HepG2 (cell line): ENCODE results near the gene POLRMT. TPM values are rescaled to one million over a fixed set of nuclear protein-coding genes. Genes with fewer than 3 reads are reported as not detected.

Source experiments
- ARID2 ChIP-seq: sonication (generic); formaldehyde crosslinking; IDR thresholded peaks from 2 replicates; pipeline ENCODE4 v1.8.1; 2022; ENCODE audit warnings: mild to moderate bottlenecking, missing genetic modification reagents, borderline replicate concordance
- CENPX ChIP-seq: sonication (generic); formaldehyde crosslinking; IDR thresholded peaks from 2 replicates; pipeline ENCODE4 v1.9.0; 2021; ENCODE audit warnings: mild to moderate bottlenecking, missing genetic modification reagents, moderate library complexity
- DMTF1 ChIP-seq: sonication (generic); formaldehyde crosslinking; IDR thresholded peaks from 2 replicates; pipeline ENCODE4 v1.4.0; 2020; ENCODE audit warnings: mild to moderate bottlenecking, missing genetic modification reagents
- EHMT2 ChIP-seq: fragments of 200-600 bp; sonication (generic); IDR thresholded peaks from 2 replicates; pipeline ENCODE4 v1.7.0; 2017; ENCODE audit warnings: antibody characterized with exemption, low read depth, low read length, borderline replicate concordance
- FLYWCH1 ChIP-seq: sonication (generic); formaldehyde crosslinking; IDR thresholded peaks from 2 replicates; pipeline ENCODE4 v1.8.1; 2023; ENCODE audit warnings: mild to moderate bottlenecking, missing genetic modification reagents
- FOXC1 ChIP-seq: sonication (generic); formaldehyde crosslinking; IDR thresholded peaks from 2 replicates; pipeline ENCODE4 v1.8.0; 2022; ENCODE audit warnings: mild to moderate bottlenecking, missing genetic modification reagents, borderline replicate concordance
- HINFP ChIP-seq: sonication (generic); formaldehyde crosslinking; IDR thresholded peaks from 2 replicates; pipeline ENCODE4 v1.4.0; 2020; ENCODE audit warnings: low read depth, mild to moderate bottlenecking, missing genetic modification reagents
- KLF15 ChIP-seq: sonication (generic); formaldehyde crosslinking; IDR thresholded peaks from 2 replicates; pipeline ENCODE4 v1.8.1; 2023; ENCODE audit warnings: borderline replicate concordance, mild to moderate bottlenecking, inconsistent platforms, missing genetic modification reagents, mixed read lengths
- MAFK ChIP-seq, 2 experiments: IDR thresholded peaks in 1 of 2; conservative IDR thresholded peaks in 1 of 2; 2 replicates each; pipeline ENCODE4 v1.6.1; 2011; ENCODE audit warnings: improper control_type of control experiment in 2 of 2, low read length in 2 of 2
- MTF1 ChIP-seq: sonication (generic); formaldehyde crosslinking; IDR thresholded peaks from 2 replicates; pipeline ENCODE4 v1.5.0; 2020; ENCODE audit warnings: missing genetic modification reagents
- MXD4 ChIP-seq: IDR thresholded peaks from 2 replicates; pipeline ENCODE4 v1.6.1; 2016; ENCODE audit warnings: mild to moderate bottlenecking, missing biosample characterization, missing genetic modification reagents
- SAFB2 ChIP-seq: sonication (generic); formaldehyde crosslinking; IDR thresholded peaks from 2 replicates; pipeline ENCODE4 v1.5.1; 2020; ENCODE audit warnings: missing genetic modification reagents, low read depth, mild to moderate bottlenecking, borderline replicate concordance
- SRF ChIP-seq: IDR thresholded peaks from 2 replicates; pipeline ENCODE4 v1.6.1; 2011; ENCODE audit warnings: mild to moderate bottlenecking, low read depth, low read length, moderate library complexity
- TOPORS ChIP-seq: sonication (generic); formaldehyde crosslinking; IDR thresholded peaks from 2 replicates; pipeline ENCODE4 v1.8.0; 2023; ENCODE audit warnings: mild to moderate bottlenecking, missing genetic modification reagents
- ZBTB7A ChIP-seq: sonication (generic); formaldehyde crosslinking; IDR thresholded peaks from 2 replicates; pipeline ENCODE4 v1.8.0; 2022; ENCODE audit warnings: mild to moderate bottlenecking, missing genetic modification reagents
- ZFP90 ChIP-seq: sonication (generic); formaldehyde crosslinking; IDR thresholded peaks from 2 replicates; pipeline ENCODE4 v1.8.0; 2022; ENCODE audit warnings: missing genetic modification reagents, mild to moderate bottlenecking, inconsistent platforms, borderline replicate concordance
- ZFX ChIP-seq: sonication (generic); formaldehyde crosslinking; IDR thresholded peaks from 2 replicates; pipeline ENCODE4 v1.4.0; 2020; ENCODE audit warnings: mild to moderate bottlenecking, low read depth, missing genetic modification reagents, moderate library complexity
- ZNF263 ChIP-seq: sonication (generic); formaldehyde crosslinking; IDR thresholded peaks from 2 replicates; pipeline ENCODE4 v1.4.0; 2020; ENCODE audit warnings: missing genetic modification reagents
- ZNF570 ChIP-seq: sonication (generic); formaldehyde crosslinking; IDR thresholded peaks from 2 replicates; pipeline ENCODE4 v1.4.0; 2020; ENCODE audit warnings: mild to moderate bottlenecking, missing genetic modification reagents, borderline replicate concordance
- ZNF619 ChIP-seq: sonication (generic); formaldehyde crosslinking; IDR thresholded peaks from 2 replicates; pipeline ENCODE4 v1.4.0; 2020; ENCODE audit warnings: mild to moderate bottlenecking, missing genetic modification reagents
- ZNF629 ChIP-seq: sonication (generic); formaldehyde crosslinking; conservative IDR thresholded peaks from 2 replicates; pipeline ENCODE4 v1.5.0; 2020; ENCODE audit warnings: missing genetic modification reagents
- ZNF749 ChIP-seq: sonication (generic); formaldehyde crosslinking; IDR thresholded peaks from 2 replicates; pipeline ENCODE4 v1.8.0; 2022; ENCODE audit warnings: mild to moderate bottlenecking, missing genetic modification reagents, moderate library complexity, borderline replicate concordance
- polyA plus RNA-seq, 8 experiments: library from polyadenylated mRNA; depleted of rRNA in 3 of 8; stranded (reverse) in 7 of 8; unstranded in 1 of 8; fragments of >200 nt; fragmentation: Illumina TruSeq in 4 of 8; extraction: Trizol in 4 of 8; gene quantifications; 2 replicates each; pipeline versions ENCODE4 v1.2.1 to v1.2.3, GENCODE V29; 2011 to 2016; ENCODE audit warnings: low read depth in 4 of 8, missing spikeins in 1 of 8, mixed read lengths in 1 of 8; ENCODE audit not compliant: insufficient read depth in 1 of 8
- total RNA-seq, 5 experiments: library from RNA; depleted of rRNA; stranded (reverse); fragments of >200 nt; fragmentation: Illumina TruSeq; extraction: Trizol; gene quantifications; 2 replicates each; pipeline ENCODE4 v1.2.3, GENCODE V29; 2016; ENCODE audit warnings: low read depth in 1 of 5

Gene POLRMT
- total and polyA plus RNA-seq, 2 of the 13 experiments (the other 11 are each of a cell fraction or from before 2014, with no cell fraction given) = 78.0 to 101 TPM

- TF ChIP-seq DMTF1 (CRISPR knock-in tag) = no peak
- peak; percentile 48; the same call in 1 of the 2 replicates for TF ChIP-seq ZFX (CRISPR knock-in tag)
- 0 out of 2 replicates have a peak, but pooled peaks have one; percentile 31 for TF ChIP-seq SAFB2 (CRISPR knock-in tag)
- TF ChIP-seq ARID2 (CRISPR knock-in tag) = no peak; the same call in 1 of the 2 replicates
- no peak for TF ChIP-seq SRF
- no peak for TF ChIP-seq KLF15 (CRISPR knock-in tag)
- no peak for TF ChIP-seq FLYWCH1
- no peak for TF ChIP-seq ZBTB7A (CRISPR knock-in tag)
- TF ChIP-seq ZNF570 (CRISPR knock-in tag) = no peak
- TF ChIP-seq ZNF749 (CRISPR knock-in tag) = 0 out of 2 replicates have a peak, but pooled peaks have one; percentile 51
- TF ChIP-seq TOPORS = no peak; the same call in 1 of the 2 replicates
- TF ChIP-seq FOXC1 (CRISPR knock-in tag) = no peak; the same call in 1 of the 2 replicates
- no peak for TF ChIP-seq MTF1 (CRISPR knock-in tag)
- no peak; the same call in 1 of the 2 replicates for TF ChIP-seq ZNF629
- no peak for TF ChIP-seq EHMT2
- no peak for TF ChIP-seq CENPX
- TF ChIP-seq MXD4 = no peak; the same call in 1 of the 2 replicates
- no peak for TF ChIP-seq ZNF619 (CRISPR knock-in tag)
- TF ChIP-seq ZFP90 (CRISPR knock-in tag) = peak; percentile 65; the same call in 1 of the 2 replicates
- no peak for TF ChIP-seq HINFP (CRISPR knock-in tag)
- no peak for TF ChIP-seq MAFK (conservative IDR thresholded peaks at IDR 0.05 in 1 of 2, IDR thresholded peaks at IDR 0.05 in 1 of 2; ENCODE audit: low read length in 2 of 2)
- TF ChIP-seq ZNF263 (CRISPR knock-in tag) = 0 out of 2 replicates have a peak, but pooled peaks have one; percentile 14
Observed at GRCh38 chr19:662962-663681, 29.8 kb upstream of the POLRMT start, which contains the start of gene RNF126 (continued).
